Limb (tissue), 2 donors: Measurements from ENCODE around the gene ST7L.
"Not testable (repeated sequence)": the region's sequence is repeated elsewhere in the genome, so short reads cannot be mapped to it uniquely, and the experiment has no call there.

Source experiments
- DNase-seq, 2 donors: peaks; one replicate each; pipeline ENCODE4 v3.0.0-alpha.2; 2016; ENCODE audit errors: extremely low spot score in 2 of 2

ST7L gene

GRCh38 chr1:112501810-112502641, 116.9 kb downstream of the ST7L start:
- DNase-seq, result peak; percentile 57 to 84

GRCh38 chr1:112496290-112496689, 122.7 kb downstream of the ST7L start:
- DNase-seq, result no peak

- no peak for DNase-seq
Measured at GRCh38 chr1:112493351-112493750, 125.6 kb downstream of the ST7L start.

DNA sequence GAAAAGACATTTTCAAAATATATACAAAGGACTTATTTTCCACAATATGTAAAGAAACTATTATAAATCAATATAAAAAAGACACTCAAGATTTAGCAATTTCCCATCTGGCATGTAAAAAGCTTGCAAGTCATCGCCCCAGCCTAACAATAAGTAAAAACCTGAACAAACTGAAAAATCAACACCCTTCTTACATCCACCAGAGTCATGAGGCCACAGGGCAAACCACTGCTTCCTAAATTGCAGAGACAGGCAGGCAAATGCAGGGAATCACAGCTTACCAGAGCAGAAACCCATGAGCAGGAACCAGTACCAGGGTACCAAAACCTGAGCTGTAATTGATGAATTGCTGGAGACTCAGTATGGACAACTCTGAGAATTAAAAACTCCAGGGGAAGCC, 126.9 kb downstream of the ST7L start:
- no peak for DNase-seq

- DNase-seq, result no peak
Measured at GRCh38 chr1:112488141-112488540, 130.8 kb downstream of the ST7L start.

- not testable (repeated sequence) for DNase-seq
Measured at GRCh38 chr1:112487686-112488085, 131.3 kb downstream of the ST7L start.

DNA sequence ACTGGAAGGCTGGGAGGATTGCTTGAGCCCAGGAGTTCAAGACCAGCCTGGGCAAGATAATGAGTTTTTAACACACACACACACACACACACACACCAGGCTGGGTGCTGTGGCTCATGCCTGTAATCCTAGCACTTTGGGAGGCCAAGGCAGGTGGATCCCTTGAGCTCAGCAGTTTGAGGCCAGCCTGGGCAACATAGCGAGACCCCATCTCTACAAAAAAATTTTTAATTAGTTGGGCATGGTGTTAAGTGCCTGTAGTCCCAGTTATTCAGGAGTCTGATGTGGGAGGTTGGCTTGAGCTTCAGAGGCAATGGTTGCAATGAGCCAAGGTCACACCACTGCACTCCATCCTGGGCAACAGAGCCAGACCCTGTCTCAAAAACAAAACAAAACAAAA, 132.9 kb downstream of the ST7L start:
- DNase-seq, result not testable (repeated sequence)

GRCh38 chr1:112478314-112478713, 140.6 kb downstream of the ST7L start:
- no peak for DNase-seq

DNA sequence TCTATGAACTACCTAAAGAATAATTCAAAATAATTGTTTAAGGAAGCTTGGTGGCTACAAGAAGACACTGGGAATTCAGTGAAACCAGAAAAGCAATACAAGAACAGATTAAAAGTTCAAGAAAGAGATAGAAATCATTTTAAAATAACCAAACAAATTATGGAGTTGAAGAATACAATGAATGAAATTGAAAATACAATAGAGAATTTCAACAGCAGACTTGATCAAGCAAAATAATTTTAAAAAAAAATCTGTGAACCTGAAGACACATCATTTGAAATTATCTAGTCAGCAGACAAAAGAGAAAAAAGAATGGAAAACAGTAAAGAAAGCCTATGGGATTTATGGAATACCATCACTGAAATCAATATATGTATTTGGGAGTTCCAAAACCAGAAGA, 141.4 kb downstream of the ST7L start:
- no peak for DNase-seq
